Measurements from ENCODE around the gene FXYD6.

Gene FXYD6

DNA sequence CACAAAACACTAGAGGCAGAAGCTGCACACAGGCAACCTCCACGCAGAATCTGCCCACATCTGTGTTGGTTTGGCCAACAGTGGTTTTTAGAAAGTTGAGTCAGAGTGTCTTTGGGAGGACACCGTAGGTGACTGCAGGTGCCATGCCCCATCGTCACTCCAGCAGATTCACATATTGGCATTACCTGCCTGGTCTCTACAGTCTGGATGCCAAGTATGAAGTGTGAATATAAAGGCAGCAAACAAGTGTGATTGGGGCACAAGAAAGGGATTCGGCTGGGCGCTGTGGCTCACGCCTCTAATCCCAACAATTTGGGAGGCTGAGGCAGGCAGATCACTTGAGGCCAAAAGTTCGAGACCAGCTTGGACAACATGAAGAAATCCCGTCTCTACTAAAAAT, 40.9 kb downstream of the FXYD6 start:
- H3K4me2 ChIP-seq (ENCODE audit: low read depth, low read length, poor library complexity, severe bottlenecking) = no peak overlapping the region
- no peaks in the 10 kb centered on the region for H3K9me2 ChIP-seq (replicated peaks; ENCODE audit: insufficient read depth, low read length)
- H3K9me3 ChIP-seq (ENCODE audit: insufficient read depth, low read length) = no peaks in the 10 kb centered on the region
- H3K4me3 ChIP-seq (ENCODE audit: insufficient read depth, low read length, poor library complexity, severe bottlenecking) = no peak overlapping the region
- no peaks in the 10 kb centered on the region for H4K20me1 ChIP-seq (ENCODE audit: low read depth, low read length)
- no peak overlapping the region for H3K27ac ChIP-seq (ENCODE audit: low read depth, low read length)
- no peaks in the 10 kb centered on the region for H3F3A ChIP-seq (ENCODE audit: insufficient read depth)
- H3K79me2 ChIP-seq (ENCODE audit: insufficient read depth, low read length) = no peaks in the 10 kb centered on the region
- TF ChIP-seq EZH2phosphoT487 (conservative IDR thresholded peaks at IDR 0.05; ENCODE audit: low read length) = no peak
- TF ChIP-seq, protein P1, sequence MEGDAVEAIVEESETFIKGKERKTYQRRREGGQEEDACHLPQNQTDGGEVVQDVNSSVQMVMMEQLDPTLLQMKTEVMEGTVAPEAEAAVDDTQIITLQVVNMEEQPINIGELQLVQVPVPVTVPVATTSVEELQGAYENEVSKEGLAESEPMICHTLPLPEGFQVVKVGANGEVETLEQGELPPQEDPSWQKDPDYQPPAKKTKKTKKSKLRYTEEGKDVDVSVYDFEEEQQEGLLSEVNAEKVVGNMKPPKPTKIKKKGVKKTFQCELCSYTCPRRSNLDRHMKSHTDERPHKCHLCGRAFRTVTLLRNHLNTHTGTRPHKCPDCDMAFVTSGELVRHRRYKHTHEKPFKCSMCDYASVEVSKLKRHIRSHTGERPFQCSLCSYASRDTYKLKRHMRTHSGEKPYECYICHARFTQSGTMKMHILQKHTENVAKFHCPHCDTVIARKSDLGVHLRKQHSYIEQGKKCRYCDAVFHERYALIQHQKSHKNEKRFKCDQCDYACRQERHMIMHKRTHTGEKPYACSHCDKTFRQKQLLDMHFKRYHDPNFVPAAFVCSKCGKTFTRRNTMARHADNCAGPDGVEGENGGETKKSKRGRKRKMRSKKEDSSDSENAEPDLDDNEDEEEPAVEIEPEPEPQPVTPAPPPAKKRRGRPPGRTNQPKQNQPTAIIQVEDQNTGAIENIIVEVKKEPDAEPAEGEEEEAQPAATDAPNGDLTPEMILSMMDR (IDR thresholded peaks at IDR 0.05; ENCODE audit: insufficient read depth, low read length, poor library complexity, severe bottlenecking) = no peak
- no peaks in the 10 kb centered on the region for H3K27me3 ChIP-seq (ENCODE audit: low read length)
- no peak overlapping the region for H2AFZ ChIP-seq (ENCODE audit: low read depth, low read length, severe bottlenecking)
- no peak overlapping the region for H3K9ac ChIP-seq (ENCODE audit: low read length)
- no peaks in the 10 kb centered on the region for H3K36me3 ChIP-seq (ENCODE audit: low read length)

DNA sequence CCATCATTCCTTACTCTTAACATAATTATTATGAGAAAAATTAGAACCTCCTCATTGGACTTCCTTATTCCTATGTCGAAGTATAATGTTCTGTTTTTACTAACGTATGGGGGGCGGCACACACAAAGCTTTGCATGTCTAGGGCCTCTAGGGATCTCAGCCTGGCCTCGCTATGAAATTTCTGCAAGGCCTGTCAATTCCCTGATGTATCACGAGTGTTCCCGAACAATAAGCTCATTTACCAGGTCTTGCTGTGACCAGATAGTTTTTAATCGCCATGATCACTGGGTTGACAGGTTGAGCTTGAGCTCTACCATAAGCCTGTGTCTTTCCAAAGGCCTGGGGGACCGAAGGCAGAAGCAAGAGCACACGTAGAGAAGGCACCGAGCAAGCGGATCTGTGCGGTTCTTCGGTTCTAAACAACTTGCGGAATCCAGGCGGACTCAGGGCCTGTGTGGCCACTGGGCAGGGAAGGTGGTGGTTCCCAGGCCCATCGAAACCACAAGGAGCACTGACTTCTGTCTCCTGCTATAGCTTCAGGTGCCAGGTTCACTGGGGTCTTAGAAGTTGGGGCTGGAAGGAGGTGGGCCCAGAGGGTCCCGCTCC, 41.5 kb downstream of the FXYD6 start:
- no peaks in the 10 kb centered on the region for H3F3A ChIP-seq (ENCODE audit: insufficient read depth)
- no peaks in the 10 kb centered on the region for H3K36me3 ChIP-seq (ENCODE audit: low read length)
- H3K9me2 ChIP-seq (replicated peaks; ENCODE audit: insufficient read depth, low read length) = no peaks in the 10 kb centered on the region
- no peak overlapping the region for H3K4me2 ChIP-seq (ENCODE audit: low read depth, low read length, poor library complexity, severe bottlenecking)
- no peak overlapping the region for H3K4me3 ChIP-seq (ENCODE audit: insufficient read depth, low read length, poor library complexity, severe bottlenecking)
- no peak overlapping the region for H3K27ac ChIP-seq (ENCODE audit: low read depth, low read length)
- no peaks in the 10 kb centered on the region for H3K27me3 ChIP-seq (ENCODE audit: low read length)
- no peak overlapping the region for H2AFZ ChIP-seq (ENCODE audit: low read depth, low read length, severe bottlenecking)
- H3K9ac ChIP-seq (ENCODE audit: low read length) = no peak overlapping the region
- no peaks in the 10 kb centered on the region for H4K20me1 ChIP-seq (ENCODE audit: low read depth, low read length)
- no peaks in the 10 kb centered on the region for H3K79me2 ChIP-seq (ENCODE audit: insufficient read depth, low read length)
- no peaks in the 10 kb centered on the region for H3K9me3 ChIP-seq (ENCODE audit: insufficient read depth, low read length)
- no peak for TF ChIP-seq EZH2phosphoT487 (conservative IDR thresholded peaks at IDR 0.05; ENCODE audit: low read length)
- TF ChIP-seq, protein P1 (IDR thresholded peaks at IDR 0.05; ENCODE audit: insufficient read depth, low read length, poor library complexity, severe bottlenecking) = no peak

DNA sequence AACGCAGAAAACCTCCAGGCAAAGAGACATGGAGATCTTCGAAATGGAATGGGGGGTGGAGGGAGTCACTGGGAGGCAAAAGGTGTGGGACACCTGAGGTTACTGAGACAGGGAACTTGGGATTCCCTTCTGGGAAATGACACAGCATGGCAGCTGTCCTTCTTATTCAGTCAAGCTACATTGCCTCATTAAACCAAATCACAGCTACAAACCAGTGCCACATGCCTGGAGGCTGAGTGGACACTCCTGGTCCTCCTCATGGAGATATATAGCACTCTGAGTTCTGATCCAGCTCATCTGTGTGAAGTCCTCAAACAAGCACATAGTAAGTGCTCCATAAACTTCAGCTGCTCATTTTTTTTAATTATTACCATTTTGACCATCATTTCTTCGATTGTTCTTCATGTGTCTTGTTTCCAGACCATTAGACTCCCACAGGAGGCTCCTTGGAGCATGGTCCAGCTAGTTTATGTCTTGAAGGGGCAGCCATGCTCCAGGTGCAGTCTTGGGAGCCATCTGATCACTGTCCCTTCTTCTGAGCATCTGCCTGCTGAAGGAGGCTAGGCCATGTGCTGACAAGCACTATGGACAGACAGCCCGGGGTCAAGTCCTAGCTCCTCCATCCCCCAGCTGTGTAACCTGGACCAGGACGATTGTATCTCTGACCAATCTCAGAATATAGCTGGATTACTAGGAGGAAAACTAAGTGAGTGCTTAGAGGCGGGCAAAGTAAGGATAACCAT, 42.2 kb downstream of the FXYD6 start:
- H3K36me3 ChIP-seq (ENCODE audit: low read length) = no peaks in the 10 kb centered on the region
- no peak overlapping the region for H2AFZ ChIP-seq (ENCODE audit: low read depth, low read length, severe bottlenecking)
- no peaks in the 10 kb centered on the region for H3K9me2 ChIP-seq (replicated peaks; ENCODE audit: insufficient read depth, low read length)
- no peak overlapping the region for H3K4me2 ChIP-seq (ENCODE audit: low read depth, low read length, poor library complexity, severe bottlenecking)
- H3K79me2 ChIP-seq (ENCODE audit: insufficient read depth, low read length) = no peaks in the 10 kb centered on the region
- H3K27ac ChIP-seq (ENCODE audit: low read depth, low read length) = no peak overlapping the region
- no peaks in the 10 kb centered on the region for H3K9me3 ChIP-seq (ENCODE audit: insufficient read depth, low read length)
- no peak overlapping the region for H3K4me3 ChIP-seq (ENCODE audit: insufficient read depth, low read length, poor library complexity, severe bottlenecking)
- TF ChIP-seq, protein P1 (IDR thresholded peaks at IDR 0.05; ENCODE audit: insufficient read depth, low read length, poor library complexity, severe bottlenecking) = no peak
- no peak for TF ChIP-seq EZH2phosphoT487 (conservative IDR thresholded peaks at IDR 0.05; ENCODE audit: low read length)
- H3K27me3 ChIP-seq (ENCODE audit: low read length) = no peaks in the 10 kb centered on the region
- H4K20me1 ChIP-seq (ENCODE audit: low read depth, low read length) = no peaks in the 10 kb centered on the region
- no peak overlapping the region for H3K9ac ChIP-seq (ENCODE audit: low read length)
- no peaks in the 10 kb centered on the region for H3F3A ChIP-seq (ENCODE audit: insufficient read depth)

All from SU-DHL-6 (cell line).